ENCODE data around the gene DCLK2. TPM values are rescaled to one million over a fixed set of nuclear protein-coding genes. Genes with fewer than 3 reads are reported as not detected.

The DCLK2 gene
- total RNA-seq, 2 donors from 2014 or later: 0.20 to 0.42 TPM

DNA sequence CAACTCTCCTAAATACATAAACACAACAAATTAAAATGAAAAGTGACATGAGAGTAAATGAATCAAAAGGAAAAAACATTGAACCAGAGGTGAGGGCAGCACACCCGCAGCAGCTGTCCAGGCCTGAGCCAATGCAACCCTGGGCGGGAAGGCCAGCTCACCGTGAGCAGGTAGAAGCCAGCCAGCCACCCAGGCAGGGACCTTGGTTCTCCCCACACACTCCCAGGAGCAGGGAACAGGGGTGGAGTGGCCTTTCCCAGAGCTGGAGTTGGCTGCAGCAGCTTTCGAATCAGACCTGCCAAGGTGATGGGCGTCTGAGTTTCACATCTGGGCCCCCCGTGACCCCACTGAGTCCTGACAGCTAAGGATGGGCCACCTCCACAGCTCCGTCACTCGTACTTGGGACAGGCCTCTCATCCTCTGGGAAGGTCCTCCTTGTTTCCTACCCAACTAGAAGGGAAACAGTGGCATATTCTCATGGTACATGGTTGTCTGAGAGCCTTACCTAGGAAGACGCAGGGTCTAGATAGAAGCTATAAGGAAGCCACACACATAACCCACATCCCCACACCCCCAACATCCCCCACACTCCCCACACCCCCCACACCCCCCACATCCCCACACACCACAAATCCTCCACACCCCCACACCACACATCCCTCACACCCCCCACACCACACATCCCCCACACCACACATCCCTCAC, 172.2 kb downstream of the DCLK2 start:
- no peaks in the 10 kb centered on the region for H3K27me3 Mint-ChIP-seq (ENCODE audit: insufficient read depth)
- H3K27ac Mint-ChIP-seq: no peak overlapping the region
- no peak overlapping the region for H3K4me3 Mint-ChIP-seq

GRCh38 chr4:150250998-150251651, 172.9 kb downstream of the DCLK2 start:
- H3K36me3 Mint-ChIP-seq (ENCODE audit: low read depth): no peaks in the 10 kb centered on the region
- H3K27ac Mint-ChIP-seq: no peak overlapping the region
- no peaks in the 10 kb centered on the region for H3K27me3 ChIP-seq (ENCODE audit: control insufficient read depth, insufficient read depth, low read length, poor library complexity, severe bottlenecking)
- WGBS, 2 experiments (ENCODE audit: insufficient coverage in 1 of 2, insufficient read length in 1 of 2): no CpG with 5 or more reads among the region's 4 CpGs
- no peaks in the 10 kb centered on the region for H3K27me3 Mint-ChIP-seq (ENCODE audit: insufficient read depth)
- DNase-seq: no peak
- peaks cover 2% of the 10 kb centered on the region for H3K4me1 ChIP-seq (ENCODE audit: control insufficient read depth, insufficient read depth, low read length)
- TF ChIP-seq CTCF (conservative IDR thresholded peaks at IDR 0.05): no peak
- peaks cover 23% of the 10 kb centered on the region for H3K4me1 Mint-ChIP-seq
- H3K9me3 Mint-ChIP-seq: peaks cover 2% of the 10 kb centered on the region
- H3K9me3 ChIP-seq (ENCODE audit: control insufficient read depth, low read length): no peaks in the 10 kb centered on the region
- H3K4me3 ChIP-seq (ENCODE audit: low read length): no peak overlapping the region
- no peaks in the 10 kb centered on the region for H3K36me3 ChIP-seq (ENCODE audit: control insufficient read depth, insufficient read depth, low read length)
- H3K9ac ChIP-seq (ENCODE audit: extremely low read depth, low read length, poor library complexity, severe bottlenecking): no peak overlapping the region
- no peak overlapping the region for H3K4me3 Mint-ChIP-seq
- H3K27ac ChIP-seq (ENCODE audit: low read depth, low read length): no peak overlapping the region

More for the DNA sequence above, 172.2 kb downstream of the DCLK2 start:
- peaks cover 19% of the 10 kb centered on the region for H3K4me1 Mint-ChIP-seq
- 95 to 96% methylated on average over 5 to 8 of the region's 9 CpGs for WGBS, 2 experiments (ENCODE audit: insufficient coverage in 1 of 2, insufficient read length in 1 of 2)
- no peak for TF ChIP-seq CTCF (conservative IDR thresholded peaks at IDR 0.05)
- no peaks in the 10 kb centered on the region for H3K36me3 Mint-ChIP-seq (ENCODE audit: low read depth)
- H3K9me3 Mint-ChIP-seq: peaks cover 2% of the 10 kb centered on the region
- Histone ChIP-seq H3K27me3 (ENCODE audit: control insufficient read depth, insufficient read depth, low read length, poor library complexity, severe bottlenecking) (no peaks in the 10 kb centered on the region), H3K9ac (ENCODE audit: extremely low read depth, low read length, poor library complexity, severe bottlenecking) (no peak overlapping the region), H3K9me3 (ENCODE audit: control insufficient read depth, low read length) (no peaks in the 10 kb centered on the region), H3K4me3 (ENCODE audit: low read length) (no peak overlapping the region), H3K27ac (ENCODE audit: low read depth, low read length) (no peak overlapping the region), H3K4me1 (ENCODE audit: control insufficient read depth, insufficient read depth, low read length) (peaks cover under 1% of the 10 kb centered on the region), H3K36me3 (ENCODE audit: control insufficient read depth, insufficient read depth, low read length) (no peaks in the 10 kb centered on the region)
- DNase-seq: no peak

- peak; percentile 83 for DNase-seq
- no peak overlapping the region for H3K27ac Mint-ChIP-seq
- peak overlapping the region; percentile 68 for H3K27ac ChIP-seq (ENCODE audit: low read depth, low read length)
- H3K4me1 Mint-ChIP-seq: peaks cover 29% of the 10 kb centered on the region
- 69 to 83% methylated on average over 2 to 7 of the region's 7 CpGs for WGBS, 2 experiments (ENCODE audit: insufficient coverage in 1 of 2, insufficient read length in 1 of 2)
- no peak overlapping the region for H3K4me3 Mint-ChIP-seq
- no peak overlapping the region for H3K4me3 ChIP-seq (ENCODE audit: low read length)
- peaks cover 2% of the 10 kb centered on the region for H3K9me3 Mint-ChIP-seq
- peak; percentile 26 for TF ChIP-seq CTCF (conservative IDR thresholded peaks at IDR 0.05)
- no peaks in the 10 kb centered on the region for H3K36me3 ChIP-seq (ENCODE audit: control insufficient read depth, insufficient read depth, low read length)
- no peaks in the 10 kb centered on the region for H3K27me3 ChIP-seq (ENCODE audit: control insufficient read depth, insufficient read depth, low read length, poor library complexity, severe bottlenecking)
- no peaks in the 10 kb centered on the region for H3K27me3 Mint-ChIP-seq (ENCODE audit: insufficient read depth)
- H3K9me3 ChIP-seq (ENCODE audit: control insufficient read depth, low read length): no peaks in the 10 kb centered on the region
- H3K4me1 ChIP-seq (ENCODE audit: control insufficient read depth, insufficient read depth, low read length): peaks cover 2% of the 10 kb centered on the region
- H3K9ac ChIP-seq (ENCODE audit: extremely low read depth, low read length, poor library complexity, severe bottlenecking): no peak overlapping the region
- no peaks in the 10 kb centered on the region for H3K36me3 Mint-ChIP-seq (ENCODE audit: low read depth)
These were observed 173.5 kb downstream of the DCLK2 start for GRCh38 chr4:150251752-150252190.

All from endodermal cell (in vitro differentiated cells).